ENCODE results near the gene TAOK1. TPM values are rescaled to one million over a fixed set of nuclear protein-coding genes. Genes with fewer than 3 reads are reported as not detected.

The TAOK1 gene
- total and polyA plus RNA-seq, 2 of the 13 experiments (the other 11 are each of a cell fraction or from before 2014, with no cell fraction given): 14.1 to 23.0 TPM

DNA sequence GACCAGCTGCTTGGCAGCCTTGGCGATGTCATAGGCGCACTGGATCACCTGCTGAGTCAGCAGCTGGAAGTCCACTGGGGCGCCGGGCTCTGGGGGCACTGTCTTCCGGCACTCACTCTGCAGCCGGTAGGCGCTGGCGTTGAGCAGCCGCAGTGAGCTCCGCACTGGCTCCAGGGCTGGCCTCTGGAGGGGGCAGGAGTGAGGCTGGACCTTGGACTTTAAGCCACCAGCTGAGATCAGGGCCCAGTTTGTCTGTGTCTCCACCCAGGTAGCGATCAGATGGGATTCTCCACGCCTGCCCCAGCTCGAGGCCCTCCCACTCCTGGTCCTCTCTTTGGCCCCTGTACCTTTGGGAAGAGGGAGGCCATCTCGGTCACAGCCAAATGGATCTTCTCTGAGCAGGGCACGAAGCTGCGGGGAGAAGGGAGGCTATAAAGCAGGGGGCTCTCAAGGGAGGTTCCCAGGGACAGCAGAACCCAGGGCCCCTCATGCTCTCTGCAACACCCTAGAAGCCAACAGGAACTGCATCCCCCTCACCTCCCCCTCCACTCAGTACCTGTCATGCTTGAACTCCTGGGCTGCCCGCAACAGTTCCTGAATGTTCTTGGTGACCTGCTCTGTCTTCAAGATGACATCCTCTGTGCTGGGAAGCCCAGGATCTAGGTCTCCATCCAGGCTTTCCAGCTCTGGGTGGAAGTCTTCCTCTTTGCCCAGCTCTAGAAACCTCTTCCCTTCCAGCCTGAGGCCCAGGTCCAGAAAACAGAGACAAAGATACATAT is 184.8 kb downstream of the TAOK1 start (continued):
- TF ChIP-seq, protein P1, sequence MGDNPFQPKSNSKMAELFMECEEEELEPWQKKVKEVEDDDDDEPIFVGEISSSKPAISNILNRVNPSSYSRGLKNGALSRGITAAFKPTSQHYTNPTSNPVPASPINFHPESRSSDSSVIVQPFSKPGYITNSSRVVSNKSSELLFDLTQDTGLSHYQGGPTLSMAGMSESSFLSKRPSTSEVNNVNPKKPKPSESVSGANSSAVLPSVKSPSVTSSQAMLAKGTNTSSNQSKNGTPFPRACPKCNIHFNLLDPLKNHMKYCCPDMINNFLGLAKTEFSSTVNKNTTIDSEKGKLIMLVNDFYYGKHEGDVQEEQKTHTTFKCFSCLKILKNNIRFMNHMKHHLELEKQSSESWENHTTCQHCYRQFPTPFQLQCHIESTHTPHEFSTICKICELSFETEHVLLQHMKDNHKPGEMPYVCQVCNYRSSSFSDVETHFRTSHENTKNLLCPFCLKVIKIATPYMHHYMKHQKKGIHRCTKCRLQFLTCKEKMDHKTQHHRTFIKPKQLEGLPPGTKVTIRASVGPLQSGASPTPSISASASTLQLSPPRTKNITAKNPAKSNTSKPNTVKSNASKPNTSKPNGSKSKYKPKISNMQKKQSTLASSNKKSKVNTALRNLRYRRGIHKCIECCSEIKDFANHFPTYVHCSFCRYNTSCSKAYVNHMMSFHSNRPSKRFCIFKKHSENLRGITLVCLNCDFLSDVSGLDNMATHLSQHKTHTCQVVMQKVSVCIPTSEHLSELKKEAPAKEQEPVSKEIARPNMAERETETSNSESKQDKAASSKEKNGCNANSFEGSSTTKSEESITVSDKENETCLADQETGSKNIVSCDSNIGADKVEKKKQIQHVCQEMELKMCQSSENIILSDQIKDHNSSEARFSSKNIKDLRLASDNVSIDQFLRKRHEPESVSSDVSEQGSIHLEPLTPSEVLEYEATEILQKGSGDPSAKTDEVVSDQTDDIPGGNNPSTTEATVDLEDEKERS (CRISPR knock-in tag; IDR thresholded peaks at IDR 0.05): no peak
- TF ChIP-seq NFYC (CRISPR knock-in tag; IDR thresholded peaks at IDR 0.05): 0 out of 2 replicates have a peak, but pooled peaks have one; percentile 31
- TF ChIP-seq ZNF772 (CRISPR knock-in tag; IDR thresholded peaks at IDR 0.05): peak; percentile 87
- no peak for TF ChIP-seq ZNF841 (CRISPR knock-in tag; IDR thresholded peaks at IDR 0.05; ENCODE audit: borderline replicate concordance)
- TF ChIP-seq, protein P2, sequence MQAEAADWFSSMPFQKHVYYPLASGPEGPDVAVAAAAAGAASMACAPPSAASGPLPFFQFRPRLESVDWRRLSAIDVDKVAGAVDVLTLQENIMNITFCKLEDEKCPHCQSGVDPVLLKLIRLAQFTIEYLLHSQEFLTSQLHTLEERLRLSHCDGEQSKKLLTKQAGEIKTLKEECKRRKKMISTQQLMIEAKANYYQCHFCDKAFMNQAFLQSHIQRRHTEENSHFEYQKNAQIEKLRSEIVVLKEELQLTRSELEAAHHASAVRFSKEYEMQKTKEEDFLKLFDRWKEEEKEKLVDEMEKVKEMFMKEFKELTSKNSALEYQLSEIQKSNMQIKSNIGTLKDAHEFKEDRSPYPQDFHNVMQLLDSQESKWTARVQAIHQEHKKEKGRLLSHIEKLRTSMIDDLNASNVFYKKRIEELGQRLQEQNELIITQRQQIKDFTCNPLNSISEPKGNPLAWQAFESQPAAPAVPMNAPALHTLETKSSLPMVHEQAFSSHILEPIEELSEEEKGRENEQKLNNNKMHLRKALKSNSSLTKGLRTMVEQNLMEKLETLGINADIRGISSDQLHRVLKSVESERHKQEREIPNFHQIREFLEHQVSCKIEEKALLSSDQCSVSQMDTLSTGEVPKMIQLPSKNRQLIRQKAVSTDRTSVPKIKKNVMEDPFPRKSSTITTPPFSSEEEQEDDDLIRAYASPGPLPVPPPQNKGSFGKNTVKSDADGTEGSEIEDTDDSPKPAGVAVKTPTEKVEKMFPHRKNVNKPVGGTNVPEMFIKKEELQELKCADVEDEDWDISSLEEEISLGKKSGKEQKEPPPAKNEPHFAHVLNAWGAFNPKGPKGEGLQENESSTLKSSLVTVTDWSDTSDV (CRISPR knock-in tag; IDR thresholded peaks at IDR 0.05): no peak
- peak; percentile 50; the same call in 1 of the 2 replicates for TF ChIP-seq ELF3 (CRISPR knock-in tag; IDR thresholded peaks at IDR 0.05)
- 0 out of 2 replicates have a peak, but pooled peaks have one; percentile 24 for TF ChIP-seq HOXD1 (CRISPR knock-in tag; IDR thresholded peaks at IDR 0.05)
- TF ChIP-seq ZNF235 (CRISPR knock-in tag; IDR thresholded peaks at IDR 0.05; ENCODE audit: borderline replicate concordance): no peak
- TF ChIP-seq MTF2 (CRISPR knock-in tag; IDR thresholded peaks at IDR 0.05; ENCODE audit: borderline replicate concordance): no peak
- peak; percentile 92; the same call in 1 of the 2 replicates for TF ChIP-seq ZNF546 (CRISPR knock-in tag; conservative IDR thresholded peaks at IDR 0.05)
- TF ChIP-seq, protein P3, sequence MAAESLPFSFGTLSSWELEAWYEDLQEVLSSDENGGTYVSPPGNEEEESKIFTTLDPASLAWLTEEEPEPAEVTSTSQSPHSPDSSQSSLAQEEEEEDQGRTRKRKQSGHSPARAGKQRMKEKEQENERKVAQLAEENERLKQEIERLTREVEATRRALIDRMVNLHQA (CRISPR knock-in tag; IDR thresholded peaks at IDR 0.05): no peak
- peak; percentile 61 for TF ChIP-seq RAD21 (CRISPR knock-in tag; IDR thresholded peaks at IDR 0.05)
- TF ChIP-seq CBFB (CRISPR knock-in tag; IDR thresholded peaks at IDR 0.05): no peak
- TF ChIP-seq ZNF207 (IDR thresholded peaks at IDR 0.05; ENCODE audit: borderline replicate concordance): no peak
- TF ChIP-seq, protein P4, sequence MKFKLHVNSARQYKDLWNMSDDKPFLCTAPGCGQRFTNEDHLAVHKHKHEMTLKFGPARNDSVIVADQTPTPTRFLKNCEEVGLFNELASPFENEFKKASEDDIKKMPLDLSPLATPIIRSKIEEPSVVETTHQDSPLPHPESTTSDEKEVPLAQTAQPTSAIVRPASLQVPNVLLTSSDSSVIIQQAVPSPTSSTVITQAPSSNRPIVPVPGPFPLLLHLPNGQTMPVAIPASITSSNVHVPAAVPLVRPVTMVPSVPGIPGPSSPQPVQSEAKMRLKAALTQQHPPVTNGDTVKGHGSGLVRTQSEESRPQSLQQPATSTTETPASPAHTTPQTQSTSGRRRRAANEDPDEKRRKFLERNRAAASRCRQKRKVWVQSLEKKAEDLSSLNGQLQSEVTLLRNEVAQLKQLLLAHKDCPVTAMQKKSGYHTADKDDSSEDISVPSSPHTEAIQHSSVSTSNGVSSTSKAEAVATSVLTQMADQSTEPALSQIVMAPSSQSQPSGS (CRISPR knock-in tag; IDR thresholded peaks at IDR 0.05): peak; percentile 77
- no peak for TF ChIP-seq RARG (CRISPR knock-in tag; IDR thresholded peaks at IDR 0.05; ENCODE audit: low read depth)
- no peak; the same call in 1 of the 2 replicates for TF ChIP-seq ZNF563 (CRISPR knock-in tag; IDR thresholded peaks at IDR 0.05)
- peak; percentile 69; the same call in 1 of the 2 replicates for TF ChIP-seq ZNF792 (CRISPR knock-in tag; IDR thresholded peaks at IDR 0.05)
- TF ChIP-seq ZFAT (CRISPR knock-in tag; conservative IDR thresholded peaks at IDR 0.05): no peak
- peak; percentile 66; the same call in 1 of the 2 replicates for TF ChIP-seq ZFY (CRISPR knock-in tag; IDR thresholded peaks at IDR 0.05)
- TF ChIP-seq, protein P5, sequence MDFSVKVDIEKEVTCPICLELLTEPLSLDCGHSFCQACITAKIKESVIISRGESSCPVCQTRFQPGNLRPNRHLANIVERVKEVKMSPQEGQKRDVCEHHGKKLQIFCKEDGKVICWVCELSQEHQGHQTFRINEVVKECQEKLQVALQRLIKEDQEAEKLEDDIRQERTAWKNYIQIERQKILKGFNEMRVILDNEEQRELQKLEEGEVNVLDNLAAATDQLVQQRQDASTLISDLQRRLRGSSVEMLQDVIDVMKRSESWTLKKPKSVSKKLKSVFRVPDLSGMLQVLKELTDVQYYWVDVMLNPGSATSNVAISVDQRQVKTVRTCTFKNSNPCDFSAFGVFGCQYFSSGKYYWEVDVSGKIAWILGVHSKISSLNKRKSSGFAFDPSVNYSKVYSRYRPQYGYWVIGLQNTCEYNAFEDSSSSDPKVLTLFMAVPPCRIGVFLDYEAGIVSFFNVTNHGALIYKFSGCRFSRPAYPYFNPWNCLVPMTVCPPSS (IDR thresholded peaks at IDR 0.05): no peak
- TF ChIP-seq ZNF343 (CRISPR knock-in tag; IDR thresholded peaks at IDR 0.05): peak; percentile 68; the same call in 1 of the 2 replicates

Data from HepG2 (cell line).